WTC11 (cell line): Measurements from ENCODE around the gene KLHL29. TPM values are rescaled to one million over a fixed set of nuclear protein-coding genes. Genes with fewer than 3 reads are reported as not detected.

ENCODE experiments used
- ATAC-seq: fragments of 200-7000 bp; cut with Tn5 transposase; 2 replicates; pipeline ENCODE4 v1.10.0; 2021; ENCODE audit warnings: mild to moderate bottlenecking, moderate library complexity
- CTCF ChIA-PET: fragments of 300-600 bp; sonication (Branson Sonifier 250); formaldehyde crosslinking; loops from one replicate; lab custom pipeline; 2021; ENCODE audit warnings: antibody characterized with exemption; lab: Charles Lee
- POLR2A ChIA-PET: fragments of 350-600 bp; sonication (Branson Sonifier 250); formaldehyde crosslinking; loops from one replicate; lab custom pipeline; 2021; ENCODE audit warnings: antibody characterized with exemption; lab: Charles Lee
- DNase-seq: peaks from one replicate; pipeline ENCODE4 v3.0.0; 2021; ENCODE audit warnings: low spot score
- H3K27ac Mint-ChIP-seq: 2 replicates; pipeline ENCODE4 v1.8.0; 2021; ENCODE audit warnings: mixed read lengths
- H3K27me3 Mint-ChIP-seq: 2 replicates; pipeline ENCODE4 v1.8.0; 2021; ENCODE audit warnings: low read depth, mild to moderate bottlenecking, moderate library complexity, mixed read lengths
- H3K36me3 Mint-ChIP-seq: 2 replicates; pipeline ENCODE4 v1.8.0; 2021; ENCODE audit warnings: mixed read lengths
- H3K4me1 Mint-ChIP-seq: 2 replicates; pipeline ENCODE4 v1.8.0; 2022; ENCODE audit warnings: mixed read lengths
- H3K4me3 Mint-ChIP-seq: 2 replicates; pipeline ENCODE4 v1.8.0; 2021; ENCODE audit warnings: mild to moderate bottlenecking, moderate library complexity, mixed read lengths
- H3K9me3 Mint-ChIP-seq: 2 replicates; pipeline ENCODE4 v1.8.0; 2021; ENCODE audit warnings: mixed read lengths
- CBFB ChIP-seq: sonication (generic); formaldehyde crosslinking; IDR thresholded peaks from 2 replicates; pipeline ENCODE4 v1.8.1; 2022; ENCODE audit warnings: mild to moderate bottlenecking, low read depth, missing genetic modification reagents
- ESRRA ChIP-seq: sonication (generic); formaldehyde crosslinking; IDR thresholded peaks from 2 replicates; pipeline ENCODE4 v1.8.1; 2022; ENCODE audit warnings: mild to moderate bottlenecking, missing genetic modification reagents, borderline replicate concordance
- ETV6 ChIP-seq: sonication (generic); formaldehyde crosslinking; IDR thresholded peaks from 2 replicates; pipeline ENCODE4 v1.8.1; 2022; ENCODE audit warnings: mild to moderate bottlenecking, missing genetic modification reagents
- FOXK1 ChIP-seq: sonication (generic); formaldehyde crosslinking; IDR thresholded peaks from 2 replicates; pipeline ENCODE4 v1.8.0; 2022; ENCODE audit warnings: mild to moderate bottlenecking, moderate library complexity, missing genetic modification reagents
- GTF2I ChIP-seq: fragments of 250-450 bp; sonication (Bioruptor Pico); conservative IDR thresholded peaks from 2 replicates; pipeline ENCODE4 v1.4.0; 2021; ENCODE audit warnings: mild to moderate bottlenecking
- MXD4 ChIP-seq: fragments of 250-450 bp; sonication (Bioruptor Pico); IDR thresholded peaks from 2 replicates; pipeline ENCODE4 v1.8.0; 2021; ENCODE audit warnings: mild to moderate bottlenecking, moderate library complexity, borderline replicate concordance
- MYBL2 ChIP-seq: sonication (generic); formaldehyde crosslinking; IDR thresholded peaks from 2 replicates; pipeline ENCODE4 v1.8.1; 2023; ENCODE audit warnings: mild to moderate bottlenecking, moderate library complexity, missing genetic modification reagents
- NFYB ChIP-seq: sonication (generic); formaldehyde crosslinking; conservative IDR thresholded peaks from 2 replicates; pipeline ENCODE4 v1.8.0; 2022; ENCODE audit warnings: low read depth, missing genetic modification reagents
- RELA ChIP-seq: sonication (generic); formaldehyde crosslinking; IDR thresholded peaks from 2 replicates; pipeline ENCODE4 v1.8.1; 2022; ENCODE audit warnings: missing genetic modification reagents, mild to moderate bottlenecking, borderline replicate concordance
- TEAD1 ChIP-seq: sonication (generic); formaldehyde crosslinking; IDR thresholded peaks from 2 replicates; pipeline ENCODE4 v1.8.0; 2022; ENCODE audit warnings: mild to moderate bottlenecking, missing genetic modification reagents
- TEAD4 ChIP-seq: sonication (generic); formaldehyde crosslinking; IDR thresholded peaks from 2 replicates; pipeline ENCODE4 v1.8.0; 2022; ENCODE audit warnings: mild to moderate bottlenecking, missing genetic modification reagents
- ZNF396 ChIP-seq: fragments of 250-450 bp; sonication (Bioruptor Pico); IDR thresholded peaks from 2 replicates; pipeline ENCODE4 v1.8.0; 2021; ENCODE audit warnings: mild to moderate bottlenecking, moderate library complexity, borderline replicate concordance
- ZNF416 ChIP-seq: fragments of 250-450 bp; sonication (Bioruptor Pico); IDR thresholded peaks from 2 replicates; pipeline ENCODE4 v1.9.0; 2021; ENCODE audit warnings: mild to moderate bottlenecking, inconsistent platforms
- total RNA-seq: library from RNA; stranded (reverse); gene quantifications from 3 replicates; pipeline ENCODE4 v1.2.3, GENCODE V29; 2021
- TF ChIP-seq, protein P1 (sequence below): sonication (generic); formaldehyde crosslinking; IDR thresholded peaks from 2 replicates; pipeline ENCODE4 v1.8.0; 2022; ENCODE audit warnings: missing genetic modification reagents
- TF ChIP-seq, protein P2 (sequence below): sonication (generic); formaldehyde crosslinking; IDR thresholded peaks from 2 replicates; pipeline ENCODE4 v1.8.1; 2022; ENCODE audit warnings: missing genetic modification reagents, borderline replicate concordance
- TF ChIP-seq, protein P3 (sequence below): sonication (generic); formaldehyde crosslinking; IDR thresholded peaks from 2 replicates; pipeline ENCODE4 v1.8.1; 2023; ENCODE audit warnings: mild to moderate bottlenecking, moderate library complexity, missing genetic modification reagents
- TF ChIP-seq, protein P4 (sequence below): sonication (generic); formaldehyde crosslinking; IDR thresholded peaks from 2 replicates; pipeline ENCODE4 v1.8.1; 2023; ENCODE audit warnings: mild to moderate bottlenecking, missing genetic modification reagents
- TF ChIP-seq, protein P5 (sequence below): sonication (generic); formaldehyde crosslinking; IDR thresholded peaks from 2 replicates; pipeline ENCODE4 v1.8.0; 2022; ENCODE audit warnings: mild to moderate bottlenecking, missing genetic modification reagents
- TF ChIP-seq, protein P6 (sequence below): sonication (generic); formaldehyde crosslinking; IDR thresholded peaks from 2 replicates; pipeline ENCODE4 v1.8.1; 2022; ENCODE audit warnings: mild to moderate bottlenecking, missing genetic modification reagents, moderate library complexity, borderline replicate concordance
- TF ChIP-seq, protein P7 (sequence below): sonication (generic); formaldehyde crosslinking; IDR thresholded peaks from 2 replicates; pipeline ENCODE4 v1.8.1; 2022; ENCODE audit warnings: low read depth, mild to moderate bottlenecking, moderate library complexity, missing genetic modification reagents, borderline replicate concordance

The KLHL29 gene
- total RNA-seq, 1 experiment from 2014 or later: 7.1 TPM

DNA sequence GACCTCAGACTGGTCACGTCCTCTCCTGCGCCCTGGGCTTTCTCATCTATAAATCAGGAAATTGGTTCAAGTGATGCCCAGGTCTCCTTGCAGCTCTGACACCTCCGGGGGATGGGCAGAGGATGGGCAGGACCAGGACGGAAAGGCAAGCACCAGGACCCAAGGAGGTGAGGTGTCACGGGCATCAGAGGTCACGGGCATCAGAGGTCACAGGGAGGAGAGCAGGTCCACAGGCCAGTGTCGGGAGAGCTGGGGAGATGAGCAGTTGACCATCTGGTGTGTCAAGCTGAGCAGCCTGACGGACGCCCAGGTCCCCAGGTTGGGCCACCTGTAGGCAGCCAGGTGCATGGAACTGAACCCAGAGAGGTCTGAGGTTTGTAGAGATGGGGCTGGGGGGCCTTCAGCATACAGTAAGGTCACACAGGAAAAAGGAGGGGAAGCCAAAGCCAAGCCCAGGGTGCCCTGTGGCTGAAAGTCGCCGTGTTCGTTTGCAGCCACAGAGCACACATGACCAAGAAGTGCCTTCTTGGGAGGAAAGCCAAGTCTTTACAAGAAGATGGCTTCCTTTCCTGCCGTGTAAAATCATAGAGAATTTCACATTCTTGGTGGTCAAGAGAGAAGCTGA, 301.5 kb downstream of the KLHL29 start (continued):
- TF ChIP-seq NFYB (no peak), GTF2I (CRISPR knock-in tag) (no peak), TEAD1 (CRISPR knock-in tag) (no peak)
- TF ChIP-seq, all 79 proteins: peak for 0

DNA sequence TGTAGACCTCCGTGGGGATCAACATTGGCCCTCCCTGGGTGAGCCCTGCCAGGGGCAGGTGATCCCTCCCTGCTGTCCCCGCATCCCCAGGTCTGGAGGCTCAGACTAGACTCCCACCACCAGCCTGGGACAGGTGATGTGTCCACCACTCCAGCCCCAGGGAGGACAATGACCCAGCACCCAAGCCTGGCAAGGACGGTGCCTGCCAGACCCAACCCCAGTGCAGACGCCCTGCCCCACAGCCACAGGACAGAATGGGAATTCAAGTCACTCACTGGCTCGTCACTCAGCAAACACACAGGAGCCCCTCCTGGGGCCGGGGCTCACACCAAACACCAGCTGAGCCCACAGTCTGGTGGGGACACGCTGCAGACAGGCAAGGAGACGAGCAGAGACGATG, 302.2 kb downstream of the KLHL29 start:
- Mint-ChIP-seq H3K27me3 (no peaks in the 10 kb centered on the region), H3K4me3 (no peak overlapping the region), H3K9me3 (no peaks in the 10 kb centered on the region), H3K27ac (no peak overlapping the region), H3K36me3 (no peaks in the 10 kb centered on the region; the same call in none of the 2 replicates), H3K4me1 (peaks cover 17% of the 10 kb centered on the region)
- ChIA-PET CTCF (no interaction called here), POLR2A (no interaction called here)
- no peak for TF ChIP-seq FOXK1
- TF ChIP-seq, protein P1, sequence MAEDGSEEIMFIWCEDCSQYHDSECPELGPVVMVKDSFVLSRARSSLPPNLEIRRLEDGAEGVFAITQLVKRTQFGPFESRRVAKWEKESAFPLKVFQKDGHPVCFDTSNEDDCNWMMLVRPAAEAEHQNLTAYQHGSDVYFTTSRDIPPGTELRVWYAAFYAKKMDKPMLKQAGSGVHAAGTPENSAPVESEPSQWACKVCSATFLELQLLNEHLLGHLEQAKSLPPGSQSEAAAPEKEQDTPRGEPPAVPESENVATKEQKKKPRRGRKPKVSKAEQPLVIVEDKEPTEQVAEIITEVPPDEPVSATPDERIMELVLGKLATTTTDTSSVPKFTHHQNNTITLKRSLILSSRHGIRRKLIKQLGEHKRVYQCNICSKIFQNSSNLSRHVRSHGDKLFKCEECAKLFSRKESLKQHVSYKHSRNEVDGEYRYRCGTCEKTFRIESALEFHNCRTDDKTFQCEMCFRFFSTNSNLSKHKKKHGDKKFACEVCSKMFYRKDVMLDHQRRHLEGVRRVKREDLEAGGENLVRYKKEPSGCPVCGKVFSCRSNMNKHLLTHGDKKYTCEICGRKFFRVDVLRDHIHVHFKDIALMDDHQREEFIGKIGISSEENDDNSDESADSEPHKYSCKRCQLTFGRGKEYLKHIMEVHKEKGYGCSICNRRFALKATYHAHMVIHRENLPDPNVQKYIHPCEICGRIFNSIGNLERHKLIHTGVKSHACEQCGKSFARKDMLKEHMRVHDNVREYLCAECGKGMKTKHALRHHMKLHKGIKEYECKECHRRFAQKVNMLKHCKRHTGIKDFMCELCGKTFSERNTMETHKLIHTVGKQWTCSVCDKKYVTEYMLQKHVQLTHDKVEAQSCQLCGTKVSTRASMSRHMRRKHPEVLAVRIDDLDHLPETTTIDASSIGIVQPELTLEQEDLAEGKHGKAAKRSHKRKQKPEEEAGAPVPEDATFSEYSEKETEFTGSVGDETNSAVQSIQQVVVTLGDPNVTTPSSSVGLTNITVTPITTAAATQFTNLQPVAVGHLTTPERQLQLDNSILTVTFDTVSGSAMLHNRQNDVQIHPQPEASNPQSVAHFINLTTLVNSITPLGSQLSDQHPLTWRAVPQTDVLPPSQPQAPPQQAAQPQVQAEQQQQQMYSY (CRISPR knock-in tag): no peak
- TF ChIP-seq MYBL2 (CRISPR knock-in tag): no peak
- no peak for TF ChIP-seq TEAD4 (CRISPR knock-in tag)
- TF ChIP-seq ETV6: no peak
- no peak for TF ChIP-seq ZNF416 (CRISPR knock-in tag)
- no peak for TF ChIP-seq RELA (CRISPR knock-in tag)
- TF ChIP-seq, protein P2, sequence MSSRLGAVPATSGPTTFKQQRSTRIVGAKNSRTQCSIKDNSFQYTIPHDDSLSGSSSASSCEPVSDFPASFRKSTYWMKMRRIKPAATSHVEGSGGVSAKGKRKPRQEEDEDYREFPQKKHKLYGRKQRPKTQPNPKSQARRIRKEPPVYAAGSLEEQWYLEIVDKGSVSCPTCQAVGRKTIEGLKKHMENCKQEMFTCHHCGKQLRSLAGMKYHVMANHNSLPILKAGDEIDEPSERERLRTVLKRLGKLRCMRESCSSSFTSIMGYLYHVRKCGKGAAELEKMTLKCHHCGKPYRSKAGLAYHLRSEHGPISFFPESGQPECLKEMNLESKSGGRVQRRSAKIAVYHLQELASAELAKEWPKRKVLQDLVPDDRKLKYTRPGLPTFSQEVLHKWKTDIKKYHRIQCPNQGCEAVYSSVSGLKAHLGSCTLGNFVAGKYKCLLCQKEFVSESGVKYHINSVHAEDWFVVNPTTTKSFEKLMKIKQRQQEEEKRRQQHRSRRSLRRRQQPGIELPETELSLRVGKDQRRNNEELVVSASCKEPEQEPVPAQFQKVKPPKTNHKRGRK (CRISPR knock-in tag): no peak
- no peak for TF ChIP-seq ESRRA (CRISPR knock-in tag)
- TF ChIP-seq NFYB: no peak
- no peak for TF ChIP-seq MXD4 (CRISPR knock-in tag)
- no peak for TF ChIP-seq ZNF396
- TF ChIP-seq, protein P3, sequence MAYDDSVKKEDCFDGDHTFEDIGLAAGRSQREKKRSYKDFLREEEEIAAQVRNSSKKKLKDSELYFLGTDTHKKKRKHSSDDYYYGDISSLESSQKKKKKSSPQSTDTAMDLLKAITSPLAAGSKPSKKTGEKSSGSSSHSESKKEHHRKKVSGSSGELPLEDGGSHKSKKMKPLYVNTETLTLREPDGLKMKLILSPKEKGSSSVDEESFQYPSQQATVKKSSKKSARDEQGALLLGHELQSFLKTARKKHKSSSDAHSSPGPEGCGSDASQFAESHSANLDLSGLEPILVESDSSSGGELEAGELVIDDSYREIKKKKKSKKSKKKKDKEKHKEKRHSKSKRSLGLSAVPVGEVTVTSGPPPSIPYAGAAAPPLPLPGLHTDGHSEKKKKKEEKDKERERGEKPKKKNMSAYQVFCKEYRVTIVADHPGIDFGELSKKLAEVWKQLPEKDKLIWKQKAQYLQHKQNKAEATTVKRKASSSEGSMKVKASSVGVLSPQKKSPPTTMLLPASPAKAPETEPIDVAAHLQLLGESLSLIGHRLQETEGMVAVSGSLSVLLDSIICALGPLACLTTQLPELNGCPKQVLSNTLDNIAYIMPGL: no peak
- TF ChIP-seq CBFB (CRISPR knock-in tag): no peak
- TF ChIP-seq, protein P4, sequence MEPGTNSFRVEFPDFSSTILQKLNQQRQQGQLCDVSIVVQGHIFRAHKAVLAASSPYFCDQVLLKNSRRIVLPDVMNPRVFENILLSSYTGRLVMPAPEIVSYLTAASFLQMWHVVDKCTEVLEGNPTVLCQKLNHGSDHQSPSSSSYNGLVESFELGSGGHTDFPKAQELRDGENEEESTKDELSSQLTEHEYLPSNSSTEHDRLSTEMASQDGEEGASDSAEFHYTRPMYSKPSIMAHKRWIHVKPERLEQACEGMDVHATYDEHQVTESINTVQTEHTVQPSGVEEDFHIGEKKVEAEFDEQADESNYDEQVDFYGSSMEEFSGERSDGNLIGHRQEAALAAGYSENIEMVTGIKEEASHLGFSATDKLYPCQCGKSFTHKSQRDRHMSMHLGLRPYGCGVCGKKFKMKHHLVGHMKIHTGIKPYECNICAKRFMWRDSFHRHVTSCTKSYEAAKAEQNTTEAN: no peak
- TF ChIP-seq, protein P5, sequence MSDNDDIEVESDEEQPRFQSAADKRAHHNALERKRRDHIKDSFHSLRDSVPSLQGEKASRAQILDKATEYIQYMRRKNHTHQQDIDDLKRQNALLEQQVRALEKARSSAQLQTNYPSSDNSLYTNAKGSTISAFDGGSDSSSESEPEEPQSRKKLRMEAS (CRISPR knock-in tag): no peak
- TF ChIP-seq, protein P6, sequence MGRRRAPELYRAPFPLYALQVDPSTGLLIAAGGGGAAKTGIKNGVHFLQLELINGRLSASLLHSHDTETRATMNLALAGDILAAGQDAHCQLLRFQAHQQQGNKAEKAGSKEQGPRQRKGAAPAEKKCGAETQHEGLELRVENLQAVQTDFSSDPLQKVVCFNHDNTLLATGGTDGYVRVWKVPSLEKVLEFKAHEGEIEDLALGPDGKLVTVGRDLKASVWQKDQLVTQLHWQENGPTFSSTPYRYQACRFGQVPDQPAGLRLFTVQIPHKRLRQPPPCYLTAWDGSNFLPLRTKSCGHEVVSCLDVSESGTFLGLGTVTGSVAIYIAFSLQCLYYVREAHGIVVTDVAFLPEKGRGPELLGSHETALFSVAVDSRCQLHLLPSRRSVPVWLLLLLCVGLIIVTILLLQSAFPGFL: no peak
- TF ChIP-seq, protein P7, sequence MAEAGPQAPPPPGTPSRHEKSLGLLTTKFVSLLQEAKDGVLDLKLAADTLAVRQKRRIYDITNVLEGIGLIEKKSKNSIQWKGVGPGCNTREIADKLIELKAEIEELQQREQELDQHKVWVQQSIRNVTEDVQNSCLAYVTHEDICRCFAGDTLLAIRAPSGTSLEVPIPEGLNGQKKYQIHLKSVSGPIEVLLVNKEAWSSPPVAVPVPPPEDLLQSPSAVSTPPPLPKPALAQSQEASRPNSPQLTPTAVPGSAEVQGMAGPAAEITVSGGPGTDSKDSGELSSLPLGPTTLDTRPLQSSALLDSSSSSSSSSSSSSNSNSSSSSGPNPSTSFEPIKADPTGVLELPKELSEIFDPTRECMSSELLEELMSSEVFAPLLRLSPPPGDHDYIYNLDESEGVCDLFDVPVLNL (CRISPR knock-in tag): no peak
- DNase-seq (no peak), ATAC-seq (no peak)
